ENCODE data around the gene LIPA. TPM values are rescaled to one million over a fixed set of nuclear protein-coding genes. Genes with fewer than 3 reads are reported as not detected.

The LIPA gene
- total RNA-seq, 1 experiment from 2014 or later, result 47.3 TPM

- TF ChIP-seq AFF4 (CRISPR knock-in tag; IDR thresholded peaks at IDR 0.05; ENCODE audit: borderline replicate concordance) (no peak), HMGXB4 (CRISPR knock-in tag; IDR thresholded peaks at IDR 0.05) (no peak)
These were observed 68.7 kb downstream of the LIPA start (continued) for GRCh38 chr10:89182894-89183293.

GRCh38 chr10:89175816-89176215 lies 75.8 kb downstream of the LIPA start:
- no peak for TF ChIP-seq ZNF281 (CRISPR knock-in tag; IDR thresholded peaks at IDR 0.05)
- TF ChIP-seq USF2 (CRISPR knock-in tag; IDR thresholded peaks at IDR 0.05), result no peak
- no peak for TF ChIP-seq SP1 (CRISPR knock-in tag; conservative IDR thresholded peaks at IDR 0.05)
- no peak for TF ChIP-seq MXD4 (CRISPR knock-in tag; IDR thresholded peaks at IDR 0.05; ENCODE audit: borderline replicate concordance)
- TF ChIP-seq NFATC4 (CRISPR knock-in tag; IDR thresholded peaks at IDR 0.05), result no peak
- no peak for TF ChIP-seq ZSCAN18 (CRISPR knock-in tag; IDR thresholded peaks at IDR 0.05)
- TF ChIP-seq PRDM15 (CRISPR knock-in tag; IDR thresholded peaks at IDR 0.05), result no peak
- no peak for TF ChIP-seq MAX (CRISPR knock-in tag; IDR thresholded peaks at IDR 0.05)
- no peak for TF ChIP-seq PREB (CRISPR knock-in tag; IDR thresholded peaks at IDR 0.05; ENCODE audit: borderline replicate concordance)
- no peak for TF ChIP-seq ATF1 (CRISPR knock-in tag; IDR thresholded peaks at IDR 0.05)
- H3K36me3 Mint-ChIP-seq, result no peaks in the 10 kb centered on the region
- H3K4me1 Mint-ChIP-seq, result peaks cover 18% of the 10 kb centered on the region
- no peaks in the 10 kb centered on the region for H3K27me3 Mint-ChIP-seq (ENCODE audit: low read depth)
- DNase-seq (ENCODE audit: low spot score) (no peak), ATAC-seq (no peak)
- H3K27ac Mint-ChIP-seq, result no peak overlapping the region
- CTCF ChIA-PET, result no interaction called here
- POLR2A ChIA-PET, result no interaction called here
- H3K9me3 Mint-ChIP-seq, result peaks cover 1% of the 10 kb centered on the region
- H3K4me3 Mint-ChIP-seq, result no peak overlapping the region
